ENCODE data around the gene SRCIN1.
"Not testable (repeated sequence)": the region's sequence is repeated elsewhere in the genome, so short reads cannot be mapped to it uniquely, and the experiment has no call there.

SRCIN1 gene, protein sequence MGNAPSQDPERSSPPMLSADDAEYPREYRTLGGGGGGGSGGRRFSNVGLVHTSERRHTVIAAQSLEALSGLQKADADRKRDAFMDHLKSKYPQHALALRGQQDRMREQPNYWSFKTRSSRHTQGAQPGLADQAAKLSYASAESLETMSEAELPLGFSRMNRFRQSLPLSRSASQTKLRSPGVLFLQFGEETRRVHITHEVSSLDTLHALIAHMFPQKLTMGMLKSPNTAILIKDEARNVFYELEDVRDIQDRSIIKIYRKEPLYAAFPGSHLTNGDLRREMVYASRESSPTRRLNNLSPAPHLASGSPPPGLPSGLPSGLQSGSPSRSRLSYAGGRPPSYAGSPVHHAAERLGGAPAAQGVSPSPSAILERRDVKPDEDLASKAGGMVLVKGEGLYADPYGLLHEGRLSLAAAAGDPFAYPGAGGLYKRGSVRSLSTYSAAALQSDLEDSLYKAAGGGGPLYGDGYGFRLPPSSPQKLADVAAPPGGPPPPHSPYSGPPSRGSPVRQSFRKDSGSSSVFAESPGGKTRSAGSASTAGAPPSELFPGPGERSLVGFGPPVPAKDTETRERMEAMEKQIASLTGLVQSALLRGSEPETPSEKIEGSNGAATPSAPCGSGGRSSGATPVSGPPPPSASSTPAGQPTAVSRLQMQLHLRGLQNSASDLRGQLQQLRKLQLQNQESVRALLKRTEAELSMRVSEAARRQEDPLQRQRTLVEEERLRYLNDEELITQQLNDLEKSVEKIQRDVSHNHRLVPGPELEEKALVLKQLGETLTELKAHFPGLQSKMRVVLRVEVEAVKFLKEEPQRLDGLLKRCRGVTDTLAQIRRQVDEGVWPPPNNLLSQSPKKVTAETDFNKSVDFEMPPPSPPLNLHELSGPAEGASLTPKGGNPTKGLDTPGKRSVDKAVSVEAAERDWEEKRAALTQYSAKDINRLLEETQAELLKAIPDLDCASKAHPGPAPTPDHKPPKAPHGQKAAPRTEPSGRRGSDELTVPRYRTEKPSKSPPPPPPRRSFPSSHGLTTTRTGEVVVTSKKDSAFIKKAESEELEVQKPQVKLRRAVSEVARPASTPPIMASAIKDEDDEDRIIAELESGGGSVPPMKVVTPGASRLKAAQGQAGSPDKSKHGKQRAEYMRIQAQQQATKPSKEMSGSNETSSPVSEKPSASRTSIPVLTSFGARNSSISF

GRCh38 chr17:38605841-38606645, at the start of gene SRCIN1:
SRCIN1 (minus strand) TSS chr17:38605952; CDS start chr17:38605705, 247 bp downstream.
- peak; percentile 20 for DNase-seq

DNA sequence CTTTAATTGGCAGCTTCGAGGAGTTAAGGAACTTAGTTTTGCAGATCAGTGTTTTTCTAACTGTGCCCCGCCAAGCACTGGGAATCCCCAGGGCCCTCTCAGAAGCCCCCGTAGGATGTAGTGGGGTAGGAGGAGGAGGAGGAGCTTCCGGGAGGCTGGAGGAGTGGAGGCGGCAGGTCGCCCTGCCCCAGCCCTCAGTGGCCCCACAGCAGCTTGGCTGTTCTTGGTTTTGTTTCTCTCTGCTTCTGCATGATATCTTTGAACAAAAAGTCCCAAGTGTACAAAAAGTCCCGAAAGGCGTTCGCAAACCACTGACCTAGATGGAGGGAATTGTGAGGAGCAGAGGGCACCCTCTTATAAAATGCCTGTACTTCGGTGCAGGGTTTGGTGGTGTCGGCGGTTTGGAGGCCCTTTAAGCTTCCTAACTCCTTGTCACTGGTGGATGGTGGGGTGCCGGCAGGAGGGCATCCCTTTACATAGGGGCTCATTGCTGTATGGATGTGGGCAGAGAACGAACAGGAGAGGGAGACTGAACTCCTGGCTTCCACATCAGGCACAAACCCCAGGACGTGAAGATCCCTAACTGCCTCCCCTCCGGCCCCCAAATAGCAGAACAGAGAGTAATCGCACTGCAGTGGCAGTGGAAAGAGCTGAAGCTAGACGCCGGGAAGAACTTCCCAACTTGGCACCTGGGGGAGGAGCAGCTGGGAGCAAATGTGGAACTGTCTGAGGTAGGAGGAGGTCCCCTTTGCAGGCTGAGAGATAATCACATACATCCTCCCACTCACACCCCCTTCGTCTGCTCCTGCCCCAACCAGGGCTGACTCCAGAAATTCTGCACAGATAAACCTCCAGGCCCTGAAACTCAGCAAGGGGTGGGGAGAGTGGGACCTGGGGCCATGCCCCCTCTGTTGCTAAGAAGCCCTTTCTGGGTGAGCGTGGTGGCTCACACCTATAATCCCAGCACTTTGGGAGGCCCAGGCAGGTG, 49.0 kb upstream of the SRCIN1 start:
- no peak for DNase-seq

GRCh38 chr17:38653679-38654078, 47.9 kb upstream of the SRCIN1 start:
- DNase-seq, result no peak

DNA sequence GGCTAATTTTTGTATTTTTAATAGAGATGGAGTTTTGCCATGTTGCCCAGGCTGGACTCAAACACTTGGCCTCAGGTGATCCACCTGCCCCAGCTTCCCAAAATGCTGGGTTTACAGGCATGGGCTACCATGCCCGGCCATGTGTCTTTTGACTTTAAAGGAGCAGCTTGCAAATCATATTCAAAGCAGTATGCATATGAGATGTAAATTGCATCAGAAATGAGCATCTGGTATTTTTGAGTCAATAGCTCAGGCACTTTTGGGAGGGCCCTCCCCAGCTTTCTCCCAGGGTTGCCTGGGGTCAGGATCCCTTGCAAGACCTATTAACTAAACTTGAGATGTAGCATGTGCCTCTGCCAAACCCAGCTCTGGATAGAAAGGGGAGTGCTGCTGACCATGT, 47.5 kb upstream of the SRCIN1 start:
- DNase-seq, result no peak

DNA sequence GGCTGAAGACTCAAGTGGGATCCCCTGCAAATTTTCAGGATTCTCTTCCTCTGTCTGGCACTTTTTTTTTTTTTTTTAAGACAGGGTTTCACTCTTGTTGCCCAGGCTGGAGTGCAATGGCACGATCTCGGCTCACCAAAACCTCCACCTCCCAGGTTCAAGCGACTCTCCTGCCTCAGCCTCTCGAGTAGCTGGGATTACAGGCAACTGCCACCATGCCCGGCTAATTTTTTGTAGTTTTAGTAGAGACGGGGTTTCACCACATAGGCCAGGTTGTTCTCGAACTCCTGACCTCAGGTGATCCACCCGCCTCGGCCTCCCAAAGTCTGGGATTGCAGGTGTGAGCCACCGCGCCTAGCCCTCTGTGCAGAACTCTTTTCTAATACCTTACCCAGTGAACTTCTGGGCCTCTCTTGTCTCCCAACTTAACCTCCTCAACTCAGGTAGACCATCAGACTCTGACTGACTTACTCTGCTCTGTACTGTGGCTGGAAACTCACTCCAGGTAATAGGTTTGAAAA, 45.0 kb upstream of the SRCIN1 start:
- DNase-seq, result not testable (repeated sequence)

DNA sequence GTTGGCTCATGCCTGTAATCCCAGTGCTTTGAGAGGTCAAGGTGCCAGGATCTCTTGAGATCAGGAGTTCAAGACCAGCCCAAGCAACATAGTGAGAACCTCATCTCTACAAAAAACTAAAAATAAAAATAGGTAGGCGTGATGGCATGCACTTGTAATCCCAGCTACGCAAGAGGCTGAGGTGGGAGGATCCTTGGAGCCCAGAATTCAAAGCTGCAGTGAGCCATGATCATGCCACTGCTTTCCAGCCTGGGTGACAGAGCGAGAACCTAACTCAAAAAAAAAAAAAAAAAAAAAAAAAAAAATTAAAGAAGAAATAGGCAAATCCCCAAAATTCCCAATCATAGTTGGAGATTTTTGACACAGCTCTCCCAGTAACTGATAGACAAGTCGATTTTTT, 32.2 kb upstream of the SRCIN1 start:
- DNase-seq, result no peak

DNA sequence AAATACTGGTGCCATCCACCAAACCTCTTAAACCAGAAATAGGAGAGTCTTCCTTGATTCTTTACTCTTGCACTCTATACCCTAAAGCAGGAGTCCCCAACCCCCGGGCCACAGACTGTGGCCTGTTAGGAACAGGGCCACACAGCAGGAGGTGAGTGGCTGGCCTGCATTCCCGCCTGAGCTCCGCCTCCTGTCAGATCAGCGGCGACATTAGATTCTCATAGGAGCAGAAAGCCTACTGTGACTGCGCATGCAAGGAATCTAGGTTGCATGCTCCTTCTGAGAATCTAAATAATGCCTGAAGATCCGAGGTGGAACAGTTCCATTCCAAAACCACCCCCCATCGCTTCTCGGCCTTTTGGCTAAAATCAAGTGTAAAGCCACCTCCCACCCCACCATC, 30.3 kb upstream of the SRCIN1 start:
- DNase-seq, result no peak

- DNase-seq, result no peak
These were observed 26.6 kb upstream of the SRCIN1 start for GRCh38 chr17:38632334-38632733.

- DNase-seq, result no peak
These were observed 22.7 kb upstream of the SRCIN1 start for GRCh38 chr17:38628441-38628840.

- no peak for DNase-seq
These were observed 22.2 kb upstream of the SRCIN1 start for GRCh38 chr17:38627957-38628356.

DNA sequence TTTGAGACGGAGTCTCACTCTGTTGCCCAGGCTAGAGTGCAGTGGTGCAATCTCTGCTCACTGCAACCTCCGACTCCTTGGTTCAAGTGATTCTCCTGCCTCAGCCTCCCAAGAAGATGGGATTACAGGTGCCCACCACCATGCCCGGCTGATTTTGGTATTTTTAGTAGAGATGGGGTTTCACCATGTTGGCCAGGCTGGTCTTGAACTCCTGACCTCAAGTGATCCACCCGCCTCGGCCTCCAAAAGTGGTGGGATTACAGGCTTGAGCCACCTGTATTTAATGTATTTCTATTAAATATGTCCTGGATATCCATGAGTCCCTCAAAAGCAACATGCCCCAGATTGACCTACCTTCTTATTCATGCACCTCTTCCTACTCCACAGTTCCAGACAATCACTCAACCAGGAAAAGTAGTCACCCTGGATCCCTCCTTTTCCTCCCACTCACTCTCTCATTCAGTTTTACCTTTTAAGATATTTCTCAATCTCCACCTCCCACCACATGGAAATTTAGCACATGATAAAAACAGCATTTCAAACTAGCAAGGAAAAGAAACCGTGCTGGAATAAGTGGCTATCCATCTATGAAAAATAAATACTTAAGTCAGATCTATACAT, 21.0 kb upstream of the SRCIN1 start:
- not testable (repeated sequence) for DNase-seq

- no peak for DNase-seq
These were observed 19.7 kb upstream of the SRCIN1 start for GRCh38 chr17:38625482-38625881.

DNA sequence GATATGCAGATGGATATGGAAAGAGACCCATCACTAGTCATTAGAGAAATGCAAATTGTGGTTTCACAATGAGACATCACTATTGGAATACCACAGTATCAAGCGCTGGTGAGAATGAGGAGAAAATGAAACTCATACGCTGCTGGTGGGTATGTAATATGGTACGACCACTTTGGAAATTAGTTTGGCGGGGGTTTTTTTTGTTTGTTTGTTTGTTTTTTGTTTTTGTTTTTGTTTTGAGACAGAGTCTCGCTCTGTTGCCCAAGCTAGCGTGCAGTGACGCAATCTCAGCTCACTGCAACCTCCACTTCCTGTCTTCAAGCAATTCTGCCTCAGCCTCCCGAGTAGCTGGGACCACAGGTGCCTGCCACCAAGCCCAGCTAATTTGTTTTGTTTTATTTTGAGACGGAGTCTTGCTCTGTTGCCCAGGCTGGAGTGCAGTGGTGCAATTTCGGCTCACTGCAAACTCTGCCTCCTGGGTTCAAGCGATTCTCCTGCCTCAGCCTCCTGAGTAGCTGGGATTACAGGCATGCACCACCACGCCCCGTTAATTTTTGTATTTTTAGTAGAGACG, 19.1 kb upstream of the SRCIN1 start:
- not testable (repeated sequence) for DNase-seq

DNA sequence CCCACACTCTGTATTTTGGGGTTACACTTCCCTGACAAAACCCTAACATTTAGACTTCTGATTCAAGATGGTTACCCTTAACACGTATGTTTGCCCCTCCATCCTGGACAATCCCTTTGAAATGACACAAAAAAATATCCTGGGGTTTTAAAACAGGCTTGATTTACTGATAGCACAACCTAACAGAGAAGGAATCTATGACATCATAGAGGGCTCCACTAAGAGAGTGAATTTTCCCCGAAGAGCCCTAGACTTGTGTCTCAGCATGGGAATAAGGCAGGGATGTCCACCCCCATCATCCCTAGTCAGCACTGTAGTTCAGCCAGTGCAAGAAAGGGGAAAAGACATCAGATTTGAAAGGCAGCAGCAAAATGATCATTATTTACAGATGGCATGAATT, 15.8 kb upstream of the SRCIN1 start:
- DNase-seq, result no peak

DNA sequence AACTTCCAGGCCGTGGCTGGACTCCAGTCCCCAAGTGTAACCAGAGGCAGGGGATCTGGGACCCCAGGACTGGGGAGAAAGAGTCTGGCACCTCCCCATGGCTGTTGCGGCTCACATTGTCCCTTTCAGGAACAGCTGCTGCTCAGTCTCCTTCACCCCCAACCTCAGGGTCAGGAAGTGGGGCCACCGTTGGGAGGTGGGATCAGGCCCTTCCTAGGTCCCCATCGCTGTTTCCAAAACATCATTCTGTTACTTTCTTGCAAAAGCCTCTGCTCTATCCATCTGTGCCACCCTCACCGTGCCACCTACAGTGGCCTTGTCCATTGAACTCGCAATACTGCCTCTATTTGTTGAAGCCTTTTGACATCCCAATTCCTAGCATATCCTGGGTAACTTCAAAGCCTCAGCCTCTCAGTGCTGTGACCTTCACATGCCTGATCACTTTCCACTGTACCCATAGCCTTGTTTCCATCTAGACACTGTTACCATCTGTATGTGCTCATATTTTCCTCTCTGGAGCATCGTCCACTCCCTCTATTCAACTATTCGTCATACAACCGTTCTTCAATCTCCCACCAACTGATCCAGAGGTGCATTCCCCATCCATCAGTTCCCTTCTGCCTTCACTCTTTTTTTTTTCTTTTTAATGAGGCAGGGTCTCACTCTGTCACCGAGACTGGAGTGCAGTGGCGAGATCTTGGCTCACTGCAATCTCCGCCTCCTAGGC, 15.0 kb upstream of the SRCIN1 start:
- DNase-seq, result no peak

GRCh38 chr17:38619937-38620550, 14.3 kb upstream of the SRCIN1 start:
- no peak for DNase-seq

DNA sequence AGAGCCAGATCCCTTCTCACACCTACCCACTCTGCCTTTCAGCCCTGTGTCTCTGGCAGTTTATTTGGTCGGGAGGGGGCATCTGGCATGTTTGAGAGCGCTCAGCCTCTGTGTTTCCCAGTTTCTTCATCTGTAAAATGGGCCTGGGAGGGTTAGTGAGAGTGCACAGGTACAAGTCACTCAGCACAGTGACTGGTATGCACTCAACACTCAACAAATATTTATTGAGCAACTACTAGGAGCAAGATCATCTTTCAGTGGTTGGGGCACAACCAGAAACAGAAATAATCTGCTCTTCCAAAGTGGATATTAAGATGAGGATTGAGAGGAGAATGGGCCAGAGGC, 13.7 kb upstream of the SRCIN1 start:
- DNase-seq, result no peak

GRCh38 chr17:38617967-38618760, 12.4 kb upstream of the SRCIN1 start:
- DNase-seq, result no peak

All from activated T-cell treated with anti-CD3 and anti-CD28 coated beads for 4 hours (primary cell).